GM19193 (cell line): Measurements from ENCODE around the gene PDE4C.

Source experiments
- POLR2A ChIP-seq: IDR thresholded peaks from 4 replicates; pipeline ENCODE4 v1.6.1; 2011; ENCODE audit not compliant: insufficient read depth, insufficient read length; ENCODE audit errors: extremely low read depth

PDE4C gene

DNA sequence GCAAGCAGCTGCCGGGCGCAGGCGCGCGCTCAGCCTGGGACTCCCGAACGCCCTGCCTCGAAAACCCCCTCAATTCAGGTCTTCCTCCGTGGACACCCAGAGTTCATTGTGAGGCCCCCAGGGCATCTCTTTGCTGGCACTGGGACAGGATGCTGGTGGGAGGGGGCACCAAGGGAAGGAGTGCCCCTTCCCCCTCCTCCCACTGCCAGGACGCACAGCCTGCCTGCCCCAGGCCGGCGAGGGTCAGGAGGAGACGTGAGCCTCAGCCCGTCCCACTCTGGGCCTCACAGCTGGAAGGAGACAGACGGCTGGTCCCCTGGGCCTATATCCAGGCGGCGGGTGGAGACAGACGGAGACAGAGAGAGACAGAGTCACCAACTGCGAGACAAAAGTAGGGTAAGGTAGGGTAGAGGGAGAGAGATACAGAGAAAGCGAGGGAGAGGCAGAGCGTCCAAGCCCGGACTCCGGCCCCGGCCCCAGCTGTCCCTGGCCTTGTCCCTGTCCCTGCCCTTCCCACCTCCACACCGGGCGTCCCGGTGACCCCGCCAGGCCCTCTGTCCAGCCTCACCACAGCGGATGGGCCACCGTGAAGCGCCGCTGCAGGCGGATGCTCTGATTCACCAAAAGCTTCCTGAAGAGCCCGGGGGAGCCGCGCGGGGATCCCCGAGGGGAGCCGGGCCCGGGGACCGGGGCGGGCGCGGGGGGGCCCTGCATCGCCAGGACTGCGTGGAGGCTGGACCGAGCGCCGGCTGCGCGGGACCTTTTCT, at the start of gene PDE4C:
PDE4C (minus strand) TSS at position 737 of the 767 bp plus-strand sequence; CDS start at position 714, 23 bp downstream.
- TF ChIP-seq POLR2A = no peak

DNA sequence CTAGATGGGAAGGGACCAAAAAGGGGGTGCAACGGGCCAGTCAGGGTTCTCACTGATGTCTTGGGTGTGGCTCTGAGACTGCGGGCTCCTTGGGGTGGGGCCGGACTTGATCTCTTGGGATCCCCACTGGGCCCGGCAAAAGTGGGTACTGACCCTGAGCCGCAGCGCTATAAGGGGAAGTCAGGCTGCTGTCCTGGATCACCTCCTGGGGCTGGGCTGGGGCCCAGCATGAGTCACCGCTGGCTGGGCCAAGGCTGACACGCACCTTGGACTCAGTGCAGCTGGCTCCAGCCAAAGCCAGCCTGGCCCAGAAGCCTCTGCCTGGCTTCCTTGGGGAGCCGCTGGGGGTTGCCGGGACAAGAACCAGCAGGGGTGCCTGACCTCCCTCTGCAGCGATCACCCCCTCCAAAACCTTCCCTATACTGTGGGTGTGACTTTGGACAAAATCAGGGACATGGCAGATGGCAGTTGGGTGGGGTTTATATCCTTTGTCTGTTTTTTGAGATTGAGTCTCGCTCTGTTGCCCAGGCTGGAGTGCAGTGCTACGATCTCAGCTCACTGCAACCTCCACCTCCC, 48.6 kb upstream of the PDE4C start:
- no peak for TF ChIP-seq POLR2A

DNA sequence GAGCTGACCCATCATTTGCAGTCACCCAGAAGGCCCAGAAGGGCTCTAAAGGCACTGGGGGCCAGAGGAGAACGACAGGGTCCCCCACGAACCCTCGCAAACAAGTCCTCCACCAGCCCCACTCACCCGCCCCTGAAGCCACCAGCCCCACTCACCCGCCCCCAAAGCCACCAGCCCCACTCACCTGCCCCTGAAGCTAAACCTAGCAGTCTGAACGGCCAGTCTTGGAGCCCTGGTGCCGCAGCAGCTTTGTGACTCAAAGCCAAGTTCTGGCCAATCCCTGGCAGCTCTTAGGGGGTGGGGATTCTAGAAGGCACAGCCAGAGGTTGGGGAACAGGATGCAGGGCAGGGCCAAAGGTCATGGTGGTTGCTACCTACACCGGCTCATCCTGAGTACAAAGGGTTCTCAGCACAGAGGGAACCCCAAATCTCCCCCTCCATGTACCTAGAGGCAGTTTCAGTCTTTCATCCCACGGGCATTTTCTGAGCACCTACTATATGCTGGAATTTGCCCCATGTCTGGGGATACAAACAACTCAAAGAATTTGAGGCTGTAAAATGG, 48.1 kb upstream of the PDE4C start, which contains the start of gene IQCN:
IQCN (minus strand) TSS at position 234 of the 562 bp plus-strand sequence. CDS start 4,974 bp downstream, outside the sequence.
- TF ChIP-seq POLR2A = no peak

DNA sequence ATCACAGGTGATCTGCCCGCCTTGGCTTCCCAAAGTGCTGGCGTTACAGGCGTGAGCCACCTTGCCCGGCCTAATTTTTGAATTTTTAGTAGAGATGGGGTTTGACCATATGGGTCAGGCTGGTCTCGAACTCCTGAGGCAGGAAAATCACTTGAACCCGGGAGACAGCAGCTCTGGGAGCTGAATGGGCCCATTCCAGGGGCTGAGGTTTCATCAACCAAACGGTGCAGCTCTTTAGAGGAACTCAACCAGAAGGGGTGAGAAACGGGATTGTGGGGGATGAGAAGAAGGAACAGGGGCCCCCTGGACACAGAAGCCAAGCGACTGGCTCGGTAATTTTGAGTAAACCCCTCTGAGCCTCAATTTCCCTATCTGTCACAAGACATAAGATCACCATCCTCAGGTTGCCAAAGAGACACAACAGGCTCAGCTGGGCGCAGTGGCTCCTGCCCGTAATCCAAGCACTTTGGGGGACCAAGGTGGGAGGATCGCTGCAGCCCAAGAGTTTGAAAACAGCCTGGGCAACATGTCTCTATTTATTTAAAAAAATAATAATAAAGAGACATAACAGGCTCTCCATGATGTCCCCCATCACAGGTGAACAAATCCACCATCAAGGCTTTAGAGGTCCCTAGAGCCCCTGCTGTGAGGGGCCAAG, 47.5 kb upstream of the PDE4C start:
- no peak for TF ChIP-seq POLR2A

DNA sequence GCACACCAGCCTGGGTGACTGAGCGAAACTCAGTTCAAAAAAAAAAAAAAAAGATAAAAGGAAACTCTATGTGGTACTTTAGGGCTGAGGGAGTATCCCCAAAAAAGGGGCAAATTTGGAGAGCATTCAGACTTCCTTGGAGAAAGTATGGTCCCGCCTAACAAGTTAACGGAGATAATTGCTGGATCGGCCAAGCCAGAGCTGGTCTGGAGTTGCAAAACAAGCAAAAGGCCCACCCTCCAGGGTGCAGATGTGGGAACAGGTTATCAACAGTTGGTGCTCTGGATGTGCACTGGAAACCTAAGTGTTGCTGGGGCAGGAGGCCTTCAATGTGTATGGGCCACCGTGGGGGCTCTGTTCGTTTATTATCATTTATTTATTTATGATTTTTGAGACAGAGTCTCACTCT, 45.2 kb upstream of the PDE4C start:
- TF ChIP-seq POLR2A = no peak

DNA sequence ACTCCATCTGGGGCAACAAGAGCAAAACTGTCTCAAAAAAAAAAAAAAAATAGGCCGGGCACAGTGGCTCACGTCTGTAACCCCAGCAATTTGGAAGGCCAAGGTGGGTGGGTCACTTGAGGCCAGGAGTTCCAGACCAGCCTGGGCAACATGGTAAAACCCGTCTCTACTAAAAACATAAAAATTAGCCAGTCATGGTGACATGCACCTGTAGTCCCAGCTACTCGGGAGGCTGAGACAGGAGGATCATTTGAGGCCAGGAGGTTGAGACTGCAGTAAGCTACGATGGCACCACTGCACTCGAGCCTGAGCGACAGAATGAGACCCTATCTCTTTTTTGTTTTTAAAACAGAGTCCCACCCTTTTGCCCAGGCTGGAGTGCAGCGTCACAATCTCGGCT, 44.1 kb upstream of the PDE4C start:
- TF ChIP-seq POLR2A = no peak

DNA sequence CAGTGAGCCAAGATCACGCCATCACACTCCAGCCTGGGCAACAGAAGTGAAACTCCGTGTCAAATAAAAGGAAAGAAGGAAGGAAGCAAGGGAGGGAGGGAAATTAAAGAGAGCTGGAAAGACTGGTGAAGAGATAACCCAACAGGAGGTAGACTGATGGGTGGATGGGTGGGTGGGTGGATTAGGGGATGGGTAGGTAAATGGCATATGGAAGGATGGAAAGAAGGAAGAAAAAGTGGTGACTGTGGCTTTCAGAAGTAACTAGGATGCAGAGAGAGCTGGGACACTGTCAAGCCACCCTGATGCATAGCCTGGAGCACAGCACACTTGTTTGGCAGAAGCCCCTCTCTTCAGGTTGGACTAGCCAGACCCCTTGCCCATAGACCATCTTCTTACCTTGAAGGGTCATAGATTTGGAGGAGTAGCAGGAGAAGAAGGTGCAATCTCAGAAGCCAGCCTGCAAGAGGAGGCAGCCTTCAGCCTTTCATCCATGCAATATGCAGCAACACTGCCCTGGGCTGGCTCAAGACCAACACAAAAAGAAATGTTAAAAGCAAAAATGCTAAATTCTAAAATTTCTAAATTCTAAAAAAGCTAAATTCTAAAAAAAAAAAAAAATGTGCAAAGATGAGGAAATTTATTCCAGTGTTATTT, 43.0 kb upstream of the PDE4C start:
- no peak for TF ChIP-seq POLR2A

DNA sequence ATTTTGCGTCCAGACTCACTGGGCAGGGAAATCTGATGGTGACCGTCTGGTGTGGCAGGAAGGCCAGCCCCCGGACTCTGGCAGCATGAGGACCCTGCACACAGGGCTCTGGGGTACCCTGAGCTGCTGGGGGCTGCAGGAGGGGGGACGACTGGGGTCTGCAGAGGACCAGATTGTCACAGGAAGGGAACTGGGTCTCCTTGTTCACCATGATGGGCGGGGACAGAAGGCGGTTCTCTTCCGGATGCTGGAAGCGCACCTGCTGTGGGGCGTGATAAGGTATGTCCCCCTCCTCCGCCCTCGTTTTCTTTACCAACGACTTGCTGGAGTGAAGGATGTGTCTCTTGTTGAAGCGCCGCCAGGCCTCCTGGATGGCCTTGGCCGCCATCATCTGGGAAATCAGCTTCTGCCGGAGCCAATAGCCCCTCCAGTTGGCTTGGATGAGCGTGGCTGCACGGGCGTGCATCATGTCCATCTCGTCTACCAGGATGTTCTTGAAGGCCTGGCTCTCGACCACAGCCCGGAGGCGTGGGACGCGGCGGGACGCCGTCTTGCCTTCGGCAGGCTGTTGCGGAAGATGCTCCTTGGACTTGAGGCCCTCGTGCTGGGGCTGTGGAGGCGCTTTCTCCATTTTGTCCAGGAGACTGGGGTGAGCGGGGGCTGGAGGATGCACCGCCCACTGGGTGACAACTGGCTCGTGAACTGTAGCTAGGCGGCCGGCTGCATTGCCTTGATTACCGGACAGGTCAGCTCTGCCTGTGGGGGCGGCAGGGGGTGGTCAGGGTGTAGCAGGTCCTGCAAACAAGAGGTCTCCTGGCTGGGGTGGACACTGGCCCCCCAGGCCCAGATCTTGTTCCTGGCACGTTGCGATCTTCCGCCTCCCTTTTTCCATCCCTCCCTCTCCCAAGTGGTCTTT, 40.8 kb upstream of the PDE4C start:
- no peak for TF ChIP-seq POLR2A

DNA sequence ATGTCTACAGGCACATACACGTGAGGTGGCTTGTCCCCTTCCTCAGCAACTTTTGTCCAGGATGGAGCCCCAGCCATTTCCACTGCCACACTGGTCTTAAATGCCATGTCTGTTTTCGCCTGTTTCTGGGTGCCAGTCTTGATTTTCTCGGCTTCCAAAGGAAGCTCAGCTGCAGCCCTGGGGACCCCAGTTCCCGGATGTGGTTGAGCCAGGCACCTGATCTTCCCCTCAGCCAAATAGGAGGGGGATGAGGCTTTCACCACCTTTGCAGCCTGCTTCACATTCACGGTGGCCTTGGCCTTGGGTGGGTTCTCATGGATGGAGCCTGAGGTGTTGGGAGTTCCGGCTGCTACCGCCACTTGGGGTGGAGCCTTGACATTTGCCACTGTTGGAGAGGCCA, 39.3 kb upstream of the PDE4C start:
- no peak for TF ChIP-seq POLR2A

DNA sequence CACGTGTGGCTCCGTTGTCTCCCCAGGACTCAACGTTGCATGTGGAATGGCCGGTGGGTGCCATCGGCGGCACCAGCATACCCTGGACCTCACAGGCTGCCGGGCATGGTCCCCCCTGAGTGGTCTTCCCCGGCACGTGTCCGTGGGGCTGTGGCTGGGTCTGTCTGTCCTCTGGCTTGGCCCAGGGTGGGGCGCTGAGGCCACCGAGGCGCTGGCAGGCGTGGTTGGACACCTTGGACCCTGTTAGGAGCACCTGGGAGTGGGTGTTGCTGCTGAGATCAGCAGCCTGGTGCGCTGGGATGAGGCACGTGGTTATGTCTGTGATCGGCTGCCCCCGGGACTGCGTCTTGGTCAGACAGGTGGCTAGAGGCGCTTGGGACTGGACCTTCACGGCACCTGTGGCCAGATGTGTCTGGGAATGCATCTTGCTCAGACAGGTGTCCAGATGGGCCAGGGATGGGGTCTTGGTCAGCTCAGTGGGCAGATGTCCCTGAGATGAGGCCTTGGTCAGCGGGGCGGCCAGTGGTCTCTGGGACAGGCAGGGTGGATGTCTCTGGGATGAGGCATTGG, 38.8 kb upstream of the PDE4C start:
- no peak for TF ChIP-seq POLR2A

DNA sequence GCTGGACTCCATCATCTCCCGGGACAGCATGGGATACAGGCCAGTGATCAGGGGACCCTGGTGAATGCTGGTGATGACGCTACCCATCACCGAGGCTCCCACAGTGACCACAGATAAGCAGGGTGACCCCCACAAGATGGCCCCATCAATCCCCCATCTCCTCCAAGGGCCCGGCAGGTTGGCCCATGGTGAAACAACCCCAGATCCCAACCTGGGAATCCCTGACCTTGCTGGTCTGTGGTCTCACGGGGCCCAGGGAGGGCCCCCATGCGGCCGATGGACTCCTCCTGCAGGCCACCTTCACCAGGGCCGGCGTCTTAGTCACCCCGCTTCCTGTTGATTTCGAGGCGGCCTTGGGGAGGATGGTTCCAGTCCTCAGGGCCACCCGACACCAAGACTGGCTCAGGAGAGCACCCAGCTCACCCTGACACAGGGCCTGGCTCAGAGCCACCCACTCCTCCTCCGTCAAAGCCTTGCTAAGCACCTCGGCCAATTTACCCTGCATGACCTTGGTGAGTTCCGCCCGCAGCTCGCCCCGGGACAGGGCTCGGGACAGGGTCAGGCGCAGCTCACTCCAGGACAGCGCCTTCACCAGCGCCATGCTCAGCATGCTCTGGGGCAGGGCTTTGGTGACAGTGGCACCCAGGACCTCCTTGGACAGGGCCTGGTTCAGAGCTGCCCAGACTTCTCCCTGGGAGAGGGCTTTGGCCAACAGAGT, 38.1 kb upstream of the PDE4C start:
- no peak for TF ChIP-seq POLR2A

DNA sequence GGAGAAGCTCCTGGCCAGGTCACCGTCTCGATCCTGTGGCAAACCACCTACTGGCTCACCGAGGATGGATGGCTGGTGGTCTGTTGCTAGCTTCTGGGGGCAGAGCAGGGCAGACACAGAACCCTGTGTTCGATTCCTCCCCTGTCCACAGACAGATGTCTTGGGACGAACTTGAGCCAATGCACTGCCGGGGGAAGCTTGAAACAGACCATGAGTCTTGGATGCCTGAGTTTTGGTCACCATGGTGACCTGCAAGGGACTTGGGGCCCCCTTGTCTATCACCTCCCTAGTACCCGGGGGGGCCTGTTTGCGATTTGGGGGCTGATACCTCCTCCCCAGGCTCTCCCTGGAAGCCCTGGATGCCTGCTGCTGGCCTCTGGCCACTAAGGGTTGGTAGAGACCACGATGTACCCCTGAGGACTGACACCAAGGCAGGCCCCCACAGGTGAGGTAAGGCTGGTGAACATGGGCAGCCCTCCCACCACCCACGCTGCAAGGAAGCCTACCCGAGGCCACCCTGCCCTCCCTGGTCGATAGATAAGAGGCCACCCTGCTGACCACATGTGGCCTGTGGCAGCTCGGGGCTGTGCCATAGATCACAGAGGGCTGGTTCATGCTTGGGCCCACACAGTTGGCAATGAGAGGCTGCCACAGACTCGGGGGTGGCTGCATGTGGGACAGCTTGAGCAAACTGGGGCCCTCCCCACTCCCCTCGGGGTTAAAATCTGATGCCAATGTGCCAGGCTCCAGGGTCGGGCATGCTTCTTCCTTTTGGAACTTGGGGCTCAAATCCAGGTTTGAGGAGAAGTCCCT, 37.3 kb upstream of the PDE4C start:
- no peak for TF ChIP-seq POLR2A
